HEK293T (cell line): ENCODE data around the gene FLT4.

Source experiments
- ARNT ChIP-seq: fragments of 450-650 bp; IDR thresholded peaks from 2 replicates; pipeline ENCODE4 v1.6.1; 2017; ENCODE audit warnings: mild to moderate bottlenecking
- ELF4 ChIP-seq: fragments of 450-650 bp; IDR thresholded peaks from 2 replicates; pipeline ENCODE4 v1.6.1; 2017; ENCODE audit warnings: antibody characterized with exemption
- FOXA1 ChIP-seq: fragments of 450-650 bp; IDR thresholded peaks from 2 replicates; pipeline ENCODE4 v1.6.1; 2016; ENCODE audit warnings: mild to moderate bottlenecking
- FOXM1 ChIP-seq: fragments of 450-650 bp; IDR thresholded peaks from 2 replicates; pipeline ENCODE4 v1.6.1; 2017; ENCODE audit warnings: mild to moderate bottlenecking, borderline replicate concordance
- HDGF ChIP-seq: fragments of 450-650 bp; IDR thresholded peaks from 2 replicates; pipeline ENCODE4 v1.6.1; 2017; ENCODE audit warnings: antibody characterized with exemption, borderline replicate concordance
- L3MBTL2 ChIP-seq: fragments of 450-650 bp; conservative IDR thresholded peaks from 2 replicates; pipeline ENCODE4 v1.6.1; 2016; ENCODE audit warnings: mild to moderate bottlenecking
- SP1 ChIP-seq: fragments of 450-650 bp; IDR thresholded peaks from 2 replicates; pipeline ENCODE4 v1.6.1; 2017
- TARDBP ChIP-seq: fragments of 450-650 bp; IDR thresholded peaks from 2 replicates; pipeline ENCODE4 v1.6.1; 2016

- TF ChIP-seq FOXM1 (no peak), HDGF (no peak), ELF4 (no peak), FOXA1 (no peak), ARNT (no peak), SP1 (no peak), TARDBP (no peak), L3MBTL2 (no peak)
Observed at GRCh38 chr5:180593446-180594206, 55.8 kb downstream of the FLT4 start.
